GM19463 (cell line): Measurements from ENCODE around the gene RNASE8.
"Not testable (repeated sequence)": the region's sequence is repeated elsewhere in the genome, so short reads cannot be mapped to it uniquely, and the experiment has no call there.

Experiments used
- ATAC-seq: cut with Tn5 transposase; IDR thresholded peaks from one replicate; pipeline ENCODE4 v1.9.1; 2021; ENCODE audit warnings: mild to moderate bottlenecking, moderate library complexity; ENCODE audit not compliant: unreplicated experiment

The RNASE8 gene

GRCh38 chr14:21029917-21030316, 27.7 kb upstream of the RNASE8 start, which contains the start of gene TPPP2:
TPPP2 (plus strand) TSS chr14:21030217; CDS start chr14:21030582, 365 bp downstream.
- ATAC-seq, result no peak

- ATAC-seq, result no peak
These were observed 27.1 kb upstream of the RNASE8 start for GRCh38 chr14:21030531-21030930.

DNA sequence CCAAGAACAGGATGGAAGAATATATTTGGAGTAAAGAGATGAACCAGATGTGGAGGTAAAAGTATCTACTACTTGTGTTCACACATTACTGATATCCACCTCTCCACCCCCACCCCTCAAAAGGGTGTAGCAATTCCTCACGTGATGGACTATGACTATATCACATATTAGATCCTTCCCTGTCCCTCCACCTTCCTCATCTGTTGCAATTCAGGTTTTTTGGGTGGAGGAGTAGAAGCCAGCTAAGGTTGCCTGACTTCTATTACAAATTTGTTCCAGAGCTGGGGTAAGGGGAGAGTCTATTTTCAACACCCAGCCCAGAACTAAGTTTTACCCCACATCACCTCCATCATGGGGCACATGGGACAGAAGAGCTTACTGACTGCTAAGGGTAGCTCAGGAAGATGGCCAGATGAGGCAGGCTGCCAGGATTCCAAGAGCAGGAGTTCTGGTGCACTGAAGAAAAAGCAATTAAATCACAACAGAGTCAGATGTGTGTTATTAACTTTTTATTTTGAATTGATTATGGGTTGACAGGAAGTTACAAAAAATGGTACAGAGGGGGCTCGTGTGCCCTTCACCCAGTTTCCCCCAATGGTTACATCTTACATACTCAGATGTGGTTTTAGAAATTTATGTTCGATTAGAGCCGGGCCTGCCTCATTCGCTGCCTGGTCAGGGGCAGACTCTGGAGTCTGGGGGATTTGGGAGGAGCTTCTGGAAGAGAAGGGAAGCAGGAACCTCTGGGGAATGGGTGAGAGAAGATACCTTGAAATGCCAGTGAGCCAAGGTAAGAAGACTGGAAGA, 25.1 kb upstream of the RNASE8 start:
- ATAC-seq, result no peak

GRCh38 chr14:21033133-21033698, 24.4 kb upstream of the RNASE8 start:
- ATAC-seq, result no peak

DNA sequence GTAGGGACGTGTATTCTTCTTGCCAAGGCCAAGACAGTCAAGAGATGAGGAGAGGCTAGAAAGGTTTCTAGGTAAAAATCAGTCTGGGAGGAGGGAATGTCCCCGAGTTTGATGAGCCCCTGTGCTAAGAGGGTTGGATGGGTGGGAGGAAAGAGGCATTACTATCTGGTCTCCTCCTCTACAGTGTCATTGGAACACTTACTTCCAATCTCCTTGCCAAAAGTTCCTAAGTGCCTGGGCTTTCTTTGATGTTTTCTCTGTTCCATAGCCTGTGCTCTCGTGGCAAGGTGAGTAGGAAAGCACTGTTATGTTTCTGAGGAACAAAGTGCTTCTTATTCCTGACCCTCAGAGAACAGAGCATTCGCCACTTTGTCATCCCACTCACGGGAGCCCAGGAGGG, 22.9 kb upstream of the RNASE8 start, which contains the start of gene RNASE13:
TSS of gene RNASE13 (minus strand) at position 101 of the 400 bp plus-strand sequence. CDS start 519 bp downstream, outside the sequence.
- no peak for ATAC-seq

GRCh38 chr14:21036751-21037150, 20.9 kb upstream of the RNASE8 start:
- no peak for ATAC-seq

DNA sequence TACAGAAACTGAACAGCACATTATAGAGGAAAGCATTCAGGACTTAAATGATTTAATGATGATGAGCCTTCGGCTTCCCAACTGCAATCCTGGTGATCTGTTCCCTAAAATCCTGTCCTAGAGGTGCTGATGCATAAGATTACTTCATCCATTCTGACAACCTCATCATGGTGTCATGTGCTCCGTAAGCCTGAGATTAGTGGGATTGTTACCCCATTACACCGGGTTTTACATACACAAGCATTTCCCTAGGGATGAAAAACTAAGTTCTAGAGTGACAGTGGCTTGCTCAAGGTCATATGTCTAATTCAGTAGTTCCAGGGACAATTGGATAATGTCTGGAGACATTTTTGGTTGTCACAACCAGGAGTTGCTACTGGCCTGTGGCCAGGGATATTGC, 20.5 kb upstream of the RNASE8 start:
- no peak for ATAC-seq

- no peak for ATAC-seq
These were observed 18.9 kb upstream of the RNASE8 start for GRCh38 chr14:21038441-21039422.

- ATAC-seq, result no peak
These were observed 17.8 kb upstream of the RNASE8 start for GRCh38 chr14:21039585-21040369.

- no peak for ATAC-seq
These were observed 17.2 kb upstream of the RNASE8 start for GRCh38 chr14:21040370-21040925.

DNA sequence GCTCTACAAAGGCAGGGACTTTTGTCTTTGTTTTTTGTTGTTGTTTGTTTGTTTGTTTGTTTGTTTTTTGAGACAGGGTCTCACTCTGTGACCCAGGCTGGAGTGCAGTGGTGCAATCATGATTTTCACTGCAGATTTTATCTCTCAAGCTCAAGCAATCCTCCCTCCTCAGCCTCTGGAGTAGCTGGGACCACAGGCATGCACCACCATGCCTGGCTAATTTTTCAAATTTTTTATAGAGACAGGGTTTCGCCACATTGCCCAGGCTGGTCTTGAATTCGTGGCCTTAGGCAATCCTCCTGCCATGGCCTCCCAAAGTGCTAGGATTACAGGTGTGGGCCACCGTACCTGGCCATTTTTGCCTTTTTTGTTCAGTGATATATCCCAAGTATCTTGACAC, 16.7 kb upstream of the RNASE8 start:
- not testable (repeated sequence) for ATAC-seq

GRCh38 chr14:21041676-21042433, 15.8 kb upstream of the RNASE8 start, which contains the start of gene RNASE7:
RNASE7 (plus strand) TSS chr14:21042362; CDS start chr14:21042993, 631 bp downstream.
- ATAC-seq, result no peak

DNA sequence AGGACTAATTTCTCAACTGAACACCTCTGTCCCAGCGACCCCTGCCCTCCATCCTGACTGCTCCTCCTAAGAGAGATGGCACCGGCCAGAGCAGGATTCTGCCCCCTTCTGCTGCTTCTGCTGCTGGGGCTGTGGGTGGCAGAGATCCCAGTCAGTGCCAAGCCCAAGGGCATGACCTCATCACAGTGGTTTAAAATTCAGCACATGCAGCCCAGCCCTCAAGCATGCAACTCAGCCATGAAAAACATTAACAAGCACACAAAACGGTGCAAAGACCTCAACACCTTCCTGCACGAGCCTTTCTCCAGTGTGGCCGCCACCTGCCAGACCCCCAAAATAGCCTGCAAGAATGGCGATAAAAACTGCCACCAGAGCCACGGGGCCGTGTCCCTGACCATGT, 14.7 kb upstream of the RNASE8 start:
- ATAC-seq, result no peak

DNA sequence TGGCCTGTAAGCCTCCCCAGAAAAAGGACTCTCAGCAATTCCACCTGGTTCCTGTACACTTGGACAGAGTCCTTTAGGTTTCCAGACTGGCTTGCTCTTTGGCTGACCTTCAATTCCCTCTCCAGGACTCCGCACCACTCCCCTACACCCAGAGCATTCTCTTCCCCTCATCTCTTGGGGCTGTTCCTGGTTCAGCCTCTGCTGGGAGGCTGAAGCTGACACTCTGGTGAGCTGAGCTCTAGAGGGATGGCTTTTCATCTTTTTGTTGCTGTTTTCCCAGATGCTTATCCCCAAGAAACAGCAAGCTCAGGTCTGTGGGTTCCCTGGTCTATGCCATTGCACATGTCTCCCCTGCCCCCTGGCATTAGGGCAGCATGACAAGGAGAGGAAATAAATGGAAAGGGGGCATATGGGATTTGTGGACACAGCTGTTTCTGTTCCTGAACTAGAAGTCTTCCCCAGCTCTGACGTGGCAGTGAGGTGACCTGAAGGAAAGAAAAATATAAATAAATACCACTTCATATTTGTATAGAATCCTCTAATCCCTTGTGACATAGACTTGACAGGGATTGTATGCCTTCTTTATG, 14.1 kb upstream of the RNASE8 start:
- no peak for ATAC-seq

GRCh38 chr14:21043974-21044618, 13.5 kb upstream of the RNASE8 start:
- no peak for ATAC-seq

GRCh38 chr14:21047378-21047781, 10.2 kb upstream of the RNASE8 start:
- no peak for ATAC-seq

GRCh38 chr14:21048638-21049037, 9.0 kb upstream of the RNASE8 start:
- no peak for ATAC-seq

GRCh38 chr14:21049271-21049673, 8.3 kb upstream of the RNASE8 start:
- no peak for ATAC-seq
